ENCODE measurements around the gene TUBA4A. TPM values are rescaled to one million over a fixed set of nuclear protein-coding genes. Genes with fewer than 3 reads are reported as not detected.

TUBA4A gene
- total and polyA plus RNA-seq, 9 of the 15 experiments (the other 6 are each of a cell fraction or from before 2014, with no cell fraction given), result 25.1 to 174 (median 42.4) TPM

DNA sequence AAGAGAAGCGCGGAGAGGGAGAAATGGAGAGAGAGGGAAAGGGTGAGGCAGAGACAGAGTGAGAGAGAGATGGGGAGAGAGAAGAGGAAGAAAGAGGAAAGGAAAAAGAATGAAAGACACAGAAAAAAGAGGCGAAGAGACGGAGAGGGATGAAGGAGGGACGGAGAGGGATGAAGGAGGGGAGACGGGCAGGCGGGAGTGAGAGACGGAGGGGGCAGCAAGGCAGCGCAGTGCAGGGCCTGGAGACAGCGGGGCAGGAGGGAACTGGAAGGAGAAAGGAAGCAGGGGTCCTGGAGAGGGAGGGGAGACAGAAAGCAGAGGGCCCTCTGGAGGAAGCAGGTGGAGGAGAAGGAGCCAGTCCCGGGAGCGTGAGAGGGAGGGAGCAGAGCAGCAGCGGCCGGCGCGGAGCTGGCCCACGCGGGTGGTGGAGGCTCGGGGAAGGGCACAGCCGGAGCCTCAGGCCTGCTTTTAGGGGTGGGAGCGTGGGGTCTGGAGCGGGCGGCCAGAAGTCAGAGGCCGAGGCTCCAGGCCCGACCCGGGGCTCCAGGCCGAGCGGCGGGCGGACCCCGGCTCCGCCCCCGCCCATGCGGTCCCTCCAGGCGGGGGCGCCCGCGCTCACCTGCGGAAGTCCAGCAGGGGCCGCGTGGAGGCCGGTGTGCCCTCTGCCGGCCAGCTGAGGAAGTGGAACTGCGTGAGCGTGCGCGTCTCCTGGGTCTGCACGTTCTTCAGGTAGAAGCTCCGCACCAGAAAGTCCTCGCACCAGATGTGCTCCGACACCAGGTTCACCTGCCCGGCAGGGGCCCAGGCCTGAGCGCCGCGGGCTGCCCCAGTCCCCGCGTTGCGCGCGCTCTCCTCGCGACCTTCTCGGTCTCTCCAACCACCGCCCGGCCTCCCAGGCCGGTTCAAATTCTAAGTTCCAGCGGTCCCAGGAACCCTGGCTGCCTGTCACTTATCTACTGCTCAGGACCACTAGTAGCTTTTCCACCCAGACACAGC is 40.9 kb upstream of the TUBA4A start (continued):
- TF ChIP-seq MED1 (CRISPR knock-in tag; IDR thresholded peaks at IDR 0.05; ENCODE audit: borderline replicate concordance), result no peak
- TF ChIP-seq YY1 (IDR thresholded peaks at IDR 0.05; ENCODE audit: borderline replicate concordance in 1 of 3, control insufficient read depth in 1 of 3, extremely low read depth in 1 of 3, insufficient read depth in 3 of 3, insufficient read length in 1 of 3, insufficient replicate concordance in 2 of 3, low read depth in 1 of 3, low read length in 2 of 3), result peak in 2 of 3 experiments; percentile 27 to 29
- peak; percentile 38; the same call in 1 of the 2 replicates for TF ChIP-seq SOX6 (IDR thresholded peaks at IDR 0.05)
- TF ChIP-seq NR2F6 (CRISPR knock-in tag; IDR thresholded peaks at IDR 0.05), result no peak
- TF ChIP-seq, protein P1, sequence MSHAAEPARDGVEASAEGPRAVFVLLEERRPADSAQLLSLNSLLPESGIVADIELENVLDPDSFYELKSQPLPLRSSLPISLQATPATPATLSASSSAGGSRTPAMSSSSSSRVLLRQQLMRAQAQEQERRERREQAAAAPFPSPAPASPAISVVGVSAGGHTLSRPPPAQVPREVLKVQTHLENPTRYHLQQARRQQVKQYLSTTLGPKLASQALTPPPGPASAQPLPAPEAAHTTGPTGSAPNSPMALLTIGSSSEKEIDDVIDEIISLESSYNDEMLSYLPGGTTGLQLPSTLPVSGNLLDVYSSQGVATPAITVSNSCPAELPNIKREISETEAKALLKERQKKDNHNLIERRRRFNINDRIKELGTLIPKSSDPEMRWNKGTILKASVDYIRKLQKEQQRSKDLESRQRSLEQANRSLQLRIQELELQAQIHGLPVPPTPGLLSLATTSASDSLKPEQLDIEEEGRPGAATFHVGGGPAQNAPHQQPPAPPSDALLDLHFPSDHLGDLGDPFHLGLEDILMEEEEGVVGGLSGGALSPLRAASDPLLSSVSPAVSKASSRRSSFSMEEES (CRISPR knock-in tag; IDR thresholded peaks at IDR 0.05), result no peak
- TF ChIP-seq EZH2 (IDR thresholded peaks at IDR 0.05; ENCODE audit: borderline replicate concordance, low read depth, low read length), result no peak
- TF ChIP-seq POLR2H (tag; IDR thresholded peaks at IDR 0.05; ENCODE audit: low read depth), result no peak
- no peak for TF ChIP-seq ZNF184 (CRISPR knock-in tag; IDR thresholded peaks at IDR 0.05)
- TF ChIP-seq, protein P2, sequence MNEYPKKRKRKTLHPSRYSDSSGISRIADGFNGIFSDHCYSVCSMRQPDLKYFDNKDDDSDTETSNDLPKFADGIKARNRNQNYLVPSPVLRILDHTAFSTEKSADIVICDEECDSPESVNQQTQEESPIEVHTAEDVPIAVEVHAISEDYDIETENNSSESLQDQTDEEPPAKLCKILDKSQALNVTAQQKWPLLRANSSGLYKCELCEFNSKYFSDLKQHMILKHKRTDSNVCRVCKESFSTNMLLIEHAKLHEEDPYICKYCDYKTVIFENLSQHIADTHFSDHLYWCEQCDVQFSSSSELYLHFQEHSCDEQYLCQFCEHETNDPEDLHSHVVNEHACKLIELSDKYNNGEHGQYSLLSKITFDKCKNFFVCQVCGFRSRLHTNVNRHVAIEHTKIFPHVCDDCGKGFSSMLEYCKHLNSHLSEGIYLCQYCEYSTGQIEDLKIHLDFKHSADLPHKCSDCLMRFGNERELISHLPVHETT (CRISPR knock-in tag; conservative IDR thresholded peaks at IDR 0.05 in 1 of 2, IDR thresholded peaks at IDR 0.05 in 1 of 2), result 0 out of 4 replicates have a peak, but pooled peaks of 1 of the 2 experiments have one; percentile 26
- TF ChIP-seq NFIC (IDR thresholded peaks at IDR 0.05), result no peak; the same call in 1 of the 2 replicates
- TF ChIP-seq, protein P3, sequence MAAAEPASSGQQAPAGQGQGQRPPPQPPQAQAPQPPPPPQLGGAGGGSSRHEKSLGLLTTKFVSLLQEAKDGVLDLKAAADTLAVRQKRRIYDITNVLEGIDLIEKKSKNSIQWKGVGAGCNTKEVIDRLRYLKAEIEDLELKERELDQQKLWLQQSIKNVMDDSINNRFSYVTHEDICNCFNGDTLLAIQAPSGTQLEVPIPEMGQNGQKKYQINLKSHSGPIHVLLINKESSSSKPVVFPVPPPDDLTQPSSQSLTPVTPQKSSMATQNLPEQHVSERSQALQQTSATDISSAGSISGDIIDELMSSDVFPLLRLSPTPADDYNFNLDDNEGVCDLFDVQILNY (CRISPR knock-in tag; IDR thresholded peaks at IDR 0.05), result no peak
- TF ChIP-seq POLR3A (IDR thresholded peaks at IDR 0.05; ENCODE audit: borderline replicate concordance, extremely low read depth, insufficient read depth, insufficient read length), result no peak
- no peak; the same call in 1 of the 2 replicates for TF ChIP-seq TAL1 (IDR thresholded peaks at IDR 0.05)
- TF ChIP-seq ADNP (tag; IDR thresholded peaks at IDR 0.05), result no peak
- TF ChIP-seq HSF4 (CRISPR knock-in tag; IDR thresholded peaks at IDR 0.05; ENCODE audit: borderline replicate concordance), result no peak
- TF ChIP-seq HDAC8 (tag; IDR thresholded peaks at IDR 0.05), result no peak
- TF ChIP-seq ZNF165 (CRISPR knock-in tag; IDR thresholded peaks at IDR 0.05; ENCODE audit: borderline replicate concordance), result no peak
- no peak for TF ChIP-seq RFX5 (IDR thresholded peaks at IDR 0.05; ENCODE audit: low read depth, low read length)
- TF ChIP-seq, protein P4, sequence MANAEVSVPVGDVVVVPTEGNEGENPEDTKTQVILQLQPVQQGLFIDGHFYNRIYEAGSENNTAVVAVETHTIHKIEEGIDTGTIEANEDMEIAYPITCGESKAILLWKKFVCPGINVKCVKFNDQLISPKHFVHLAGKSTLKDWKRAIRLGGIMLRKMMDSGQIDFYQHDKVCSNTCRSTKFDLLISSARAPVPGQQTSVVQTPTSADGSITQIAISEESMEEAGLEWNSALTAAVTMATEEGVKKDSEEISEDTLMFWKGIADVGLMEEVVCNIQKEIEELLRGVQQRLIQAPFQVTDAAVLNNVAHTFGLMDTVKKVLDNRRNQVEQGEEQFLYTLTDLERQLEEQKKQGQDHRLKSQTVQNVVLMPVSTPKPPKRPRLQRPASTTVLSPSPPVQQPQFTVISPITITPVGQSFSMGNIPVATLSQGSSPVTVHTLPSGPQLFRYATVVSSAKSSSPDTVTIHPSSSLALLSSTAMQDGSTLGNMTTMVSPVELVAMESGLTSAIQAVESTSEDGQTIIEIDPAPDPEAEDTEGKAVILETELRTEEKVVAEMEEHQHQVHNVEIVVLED (CRISPR knock-in tag; IDR thresholded peaks at IDR 0.05), result no peak
- TF ChIP-seq RUNX1 (IDR thresholded peaks at IDR 0.05; ENCODE audit: low read depth), result 0 out of 2 replicates have a peak, but pooled peaks have one; percentile 29
- TF ChIP-seq RB1 (IDR thresholded peaks at IDR 0.05; ENCODE audit: low read depth), result peak; percentile 95
